HepG2 (cell line): Measurements from ENCODE around the gene MT1F. TPM values are rescaled to one million over a fixed set of nuclear protein-coding genes. Genes with fewer than 3 reads are reported as not detected.

Experiments used
- CCAR2 ChIP-seq: fragments of 200-400 bp; formaldehyde crosslinking; optimal IDR thresholded peaks from 2 replicates; pipeline ENCODE3; 2018; ENCODE audit warnings: low read depth, mild to moderate bottlenecking, low read length, moderate library complexity
- ESRRA ChIP-seq: sonication (generic); formaldehyde crosslinking; IDR thresholded peaks from 2 replicates; pipeline ENCODE4 v1.5.1; 2020; ENCODE audit warnings: mild to moderate bottlenecking, low read depth, missing genetic modification reagents
- GABPB1 ChIP-seq: IDR thresholded peaks from 2 replicates; pipeline ENCODE4 v1.6.1; 2016; ENCODE audit warnings: mild to moderate bottlenecking, missing genetic modification reagents, moderate library complexity, missing compliant biosample characterization
- HOXA3 ChIP-seq: sonication (generic); formaldehyde crosslinking; IDR thresholded peaks from 2 replicates; pipeline ENCODE4 v1.5.0; 2020; ENCODE audit warnings: missing genetic modification reagents
- HOXD1 ChIP-seq: sonication (generic); formaldehyde crosslinking; IDR thresholded peaks from 2 replicates; pipeline ENCODE4 v1.5.0; 2020; ENCODE audit warnings: missing genetic modification reagents
- ISL2 ChIP-seq: sonication (generic); formaldehyde crosslinking; IDR thresholded peaks from 2 replicates; pipeline ENCODE4 v1.5.0; 2020; ENCODE audit warnings: missing genetic modification reagents
- RARA ChIP-seq: IDR thresholded peaks from 2 replicates; pipeline ENCODE4 v1.6.1; 2016; ENCODE audit warnings: missing genetic modification reagents, missing compliant biosample characterization
- TARDBP ChIP-seq: sonication (generic); formaldehyde crosslinking; IDR thresholded peaks from 2 replicates; pipeline ENCODE4 v1.8.0; 2022; ENCODE audit warnings: mild to moderate bottlenecking, missing genetic modification reagents
- TOPORS ChIP-seq: sonication (generic); formaldehyde crosslinking; IDR thresholded peaks from 2 replicates; pipeline ENCODE4 v1.8.0; 2023; ENCODE audit warnings: mild to moderate bottlenecking, missing genetic modification reagents
- ZMYM2 ChIP-seq: sonication (generic); formaldehyde crosslinking; IDR thresholded peaks from 2 replicates; pipeline ENCODE4 v1.8.0; 2022; ENCODE audit warnings: mild to moderate bottlenecking, missing genetic modification reagents
- ZNF20 ChIP-seq: sonication (generic); formaldehyde crosslinking; IDR thresholded peaks from 2 replicates; pipeline ENCODE4 v1.4.0; 2020; ENCODE audit warnings: mild to moderate bottlenecking, moderate library complexity, missing genetic modification reagents
- ZNF331 ChIP-seq: sonication (generic); formaldehyde crosslinking; IDR thresholded peaks from 2 replicates; pipeline ENCODE4 v1.4.0; 2020; ENCODE audit warnings: missing genetic modification reagents
- ZNF335 ChIP-seq: sonication (generic); formaldehyde crosslinking; IDR thresholded peaks from 2 replicates; pipeline ENCODE4 v1.4.0; 2020; ENCODE audit warnings: missing genetic modification reagents
- ZNF446 ChIP-seq: sonication (generic); formaldehyde crosslinking; IDR thresholded peaks from 2 replicates; pipeline ENCODE4 v1.5.0; 2020; ENCODE audit warnings: mild to moderate bottlenecking, missing genetic modification reagents
- ZNF552 ChIP-seq: sonication (generic); formaldehyde crosslinking; IDR thresholded peaks from 2 replicates; pipeline ENCODE4 v1.9.0; 2022; ENCODE audit warnings: missing genetic modification reagents, mild to moderate bottlenecking, borderline replicate concordance
- ZNF788 ChIP-seq: sonication (generic); formaldehyde crosslinking; IDR thresholded peaks from 2 replicates; pipeline ENCODE4 v1.5.0; 2020; ENCODE audit warnings: mild to moderate bottlenecking, missing genetic modification reagents, borderline replicate concordance
- ZSCAN9 ChIP-seq: IDR thresholded peaks from 2 replicates; pipeline ENCODE4 v1.6.1; 2016; ENCODE audit warnings: borderline replicate concordance
- polyA plus RNA-seq, 8 experiments: library from polyadenylated mRNA; depleted of rRNA in 3 of 8; stranded (reverse) in 7 of 8; unstranded in 1 of 8; fragments of >200 nt; fragmentation: Illumina TruSeq in 4 of 8; extraction: Trizol in 4 of 8; gene quantifications; 2 replicates each; pipeline versions ENCODE4 v1.2.1 to v1.2.3, GENCODE V29; 2011 to 2016; ENCODE audit warnings: low read depth in 4 of 8, missing spikeins in 1 of 8, mixed read lengths in 1 of 8; ENCODE audit not compliant: insufficient read depth in 1 of 8
- total RNA-seq, 5 experiments: library from RNA; depleted of rRNA; stranded (reverse); fragments of >200 nt; fragmentation: Illumina TruSeq; extraction: Trizol; gene quantifications; 2 replicates each; pipeline ENCODE4 v1.2.3, GENCODE V29; 2016; ENCODE audit warnings: low read depth in 1 of 5
- TF ChIP-seq, protein P1 (sequence below): sonication (generic); formaldehyde crosslinking; IDR thresholded peaks from 2 replicates; pipeline ENCODE4 v1.5.0; 2020; ENCODE audit warnings: missing genetic modification reagents
- TF ChIP-seq, protein P2 (sequence below): sonication (generic); formaldehyde crosslinking; IDR thresholded peaks from 2 replicates; pipeline ENCODE4 v1.4.0; 2020; ENCODE audit warnings: missing genetic modification reagents, borderline replicate concordance
- TF ChIP-seq, protein P3 (sequence below): sonication (generic); formaldehyde crosslinking; IDR thresholded peaks from 2 replicates; pipeline ENCODE4 v1.8.0; 2022; ENCODE audit warnings: missing genetic modification reagents, low read depth, mild to moderate bottlenecking, borderline replicate concordance
- TF ChIP-seq, protein P4 (sequence below): sonication (generic); formaldehyde crosslinking; conservative IDR thresholded peaks from 2 replicates; pipeline ENCODE4 v1.4.0; 2020; ENCODE audit warnings: missing genetic modification reagents

The MT1F gene
- total and polyA plus RNA-seq, 2 of the 13 experiments (the other 11 are each of a cell fraction or from before 2014, with no cell fraction given) = 1.9 to 169 TPM

DNA sequence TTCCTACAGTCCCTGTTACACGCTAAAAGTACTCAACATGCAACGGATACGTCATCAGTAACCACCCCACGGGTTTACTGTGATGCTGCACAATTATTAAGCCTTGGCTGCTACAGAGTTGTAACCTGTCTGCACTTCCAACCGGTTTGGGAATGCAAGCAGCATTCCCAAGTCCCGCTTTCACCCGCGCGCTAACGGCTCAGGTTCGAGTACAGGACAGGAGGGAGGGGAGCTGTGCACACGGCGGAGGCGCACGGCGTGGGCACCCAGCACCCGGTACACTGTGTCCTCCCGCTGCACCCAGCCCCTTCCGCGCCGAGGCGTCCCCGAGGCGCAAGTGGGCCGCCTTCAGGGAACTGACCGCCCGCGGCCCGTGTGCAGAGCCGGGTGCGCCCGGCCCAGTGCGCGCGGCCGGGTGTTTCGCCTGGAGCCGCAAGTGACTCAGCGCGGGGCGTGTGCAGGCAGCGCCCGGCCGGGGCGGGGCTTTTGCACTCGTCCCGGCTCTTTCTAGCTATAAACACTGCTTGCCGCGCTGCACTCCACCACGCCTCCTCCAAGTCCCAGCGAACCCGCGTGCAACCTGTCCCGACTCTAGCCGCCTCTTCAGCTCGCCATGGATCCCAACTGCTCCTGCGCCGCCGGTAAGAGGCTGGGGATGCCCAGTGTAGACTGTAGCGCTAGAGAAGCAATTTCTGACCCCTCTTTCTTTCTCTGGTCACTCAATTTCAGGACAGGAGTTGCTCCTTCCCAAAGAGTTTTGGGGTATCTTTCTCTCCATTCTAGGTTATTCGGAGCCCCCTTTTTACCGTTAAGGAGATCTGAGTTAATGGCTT, 49.5 kb upstream of the MT1F start, which contains the start of gene MT2A (continued):
- TF ChIP-seq GABPB1 (CRISPR knock-in tag) (peak; percentile 85), ZNF552 (CRISPR knock-in tag) (0 out of 2 replicates have a peak, but pooled peaks have one; percentile 28), CCAR2 (no peak), ZNF331 (peak; percentile 51; the same call in 1 of the 2 replicates), ZNF788 (CRISPR knock-in tag) (peak; percentile 92), HOXA3 (CRISPR knock-in tag) (peak; percentile 89), ISL2 (CRISPR knock-in tag) (peak; percentile 77), TARDBP (CRISPR knock-in tag) (peak; percentile 38), ZSCAN9 (peak; percentile 24; the same call in 1 of the 2 replicates), ESRRA (CRISPR knock-in tag) (peak; percentile 62; the same call in 1 of the 2 replicates), ZMYM2 (0 out of 2 replicates have a peak, but pooled peaks have one; percentile 61), ZNF446 (CRISPR knock-in tag) (peak; percentile 87; the same call in 1 of the 2 replicates), ZNF335 (CRISPR knock-in tag) (no peak; the same call in 1 of the 2 replicates), TOPORS (CRISPR knock-in tag) (peak; percentile 32; the same call in 1 of the 2 replicates), ZNF20 (CRISPR knock-in tag) (peak; percentile 56; the same call in 1 of the 2 replicates), HOXD1 (CRISPR knock-in tag) (no peak), RARA (CRISPR knock-in tag) (peak; percentile 67)
- TF ChIP-seq, protein P1, sequence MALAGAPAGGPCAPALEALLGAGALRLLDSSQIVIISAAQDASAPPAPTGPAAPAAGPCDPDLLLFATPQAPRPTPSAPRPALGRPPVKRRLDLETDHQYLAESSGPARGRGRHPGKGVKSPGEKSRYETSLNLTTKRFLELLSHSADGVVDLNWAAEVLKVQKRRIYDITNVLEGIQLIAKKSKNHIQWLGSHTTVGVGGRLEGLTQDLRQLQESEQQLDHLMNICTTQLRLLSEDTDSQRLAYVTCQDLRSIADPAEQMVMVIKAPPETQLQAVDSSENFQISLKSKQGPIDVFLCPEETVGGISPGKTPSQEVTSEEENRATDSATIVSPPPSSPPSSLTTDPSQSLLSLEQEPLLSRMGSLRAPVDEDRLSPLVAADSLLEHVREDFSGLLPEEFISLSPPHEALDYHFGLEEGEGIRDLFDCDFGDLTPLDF (CRISPR knock-in tag) = peak; percentile 91
- TF ChIP-seq, protein P2, sequence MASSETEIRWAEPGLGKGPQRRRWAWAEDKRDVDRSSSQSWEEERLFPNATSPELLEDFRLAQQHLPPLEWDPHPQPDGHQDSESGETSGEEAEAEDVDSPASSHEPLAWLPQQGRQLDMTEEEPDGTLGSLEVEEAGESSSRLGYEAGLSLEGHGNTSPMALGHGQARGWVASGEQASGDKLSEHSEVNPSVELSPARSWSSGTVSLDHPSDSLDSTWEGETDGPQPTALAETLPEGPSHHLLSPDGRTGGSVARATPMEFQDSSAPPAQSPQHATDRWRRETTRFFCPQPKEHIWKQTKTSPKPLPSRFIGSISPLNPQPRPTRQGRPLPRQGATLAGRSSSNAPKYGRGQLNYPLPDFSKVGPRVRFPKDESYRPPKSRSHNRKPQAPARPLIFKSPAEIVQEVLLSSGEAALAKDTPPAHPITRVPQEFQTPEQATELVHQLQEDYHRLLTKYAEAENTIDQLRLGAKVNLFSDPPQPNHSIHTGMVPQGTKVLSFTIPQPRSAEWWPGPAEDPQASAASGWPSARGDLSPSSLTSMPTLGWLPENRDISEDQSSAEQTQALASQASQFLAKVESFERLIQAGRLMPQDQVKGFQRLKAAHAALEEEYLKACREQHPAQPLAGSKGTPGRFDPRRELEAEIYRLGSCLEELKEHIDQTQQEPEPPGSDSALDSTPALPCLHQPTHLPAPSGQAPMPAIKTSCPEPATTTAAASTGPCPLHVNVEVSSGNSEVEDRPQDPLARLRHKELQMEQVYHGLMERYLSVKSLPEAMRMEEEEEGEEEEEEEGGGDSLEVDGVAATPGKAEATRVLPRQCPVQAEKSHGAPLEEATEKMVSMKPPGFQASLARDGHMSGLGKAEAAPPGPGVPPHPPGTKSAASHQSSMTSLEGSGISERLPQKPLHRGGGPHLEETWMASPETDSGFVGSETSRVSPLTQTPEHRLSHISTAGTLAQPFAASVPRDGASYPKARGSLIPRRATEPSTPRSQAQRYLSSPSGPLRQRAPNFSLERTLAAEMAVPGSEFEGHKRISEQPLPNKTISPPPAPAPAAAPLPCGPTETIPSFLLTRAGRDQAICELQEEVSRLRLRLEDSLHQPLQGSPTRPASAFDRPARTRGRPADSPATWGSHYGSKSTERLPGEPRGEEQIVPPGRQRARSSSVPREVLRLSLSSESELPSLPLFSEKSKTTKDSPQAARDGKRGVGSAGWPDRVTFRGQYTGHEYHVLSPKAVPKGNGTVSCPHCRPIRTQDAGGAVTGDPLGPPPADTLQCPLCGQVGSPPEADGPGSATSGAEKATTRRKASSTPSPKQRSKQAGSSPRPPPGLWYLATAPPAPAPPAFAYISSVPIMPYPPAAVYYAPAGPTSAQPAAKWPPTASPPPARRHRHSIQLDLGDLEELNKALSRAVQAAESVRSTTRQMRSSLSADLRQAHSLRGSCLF (CRISPR knock-in tag) = no peak
- TF ChIP-seq, protein P3, sequence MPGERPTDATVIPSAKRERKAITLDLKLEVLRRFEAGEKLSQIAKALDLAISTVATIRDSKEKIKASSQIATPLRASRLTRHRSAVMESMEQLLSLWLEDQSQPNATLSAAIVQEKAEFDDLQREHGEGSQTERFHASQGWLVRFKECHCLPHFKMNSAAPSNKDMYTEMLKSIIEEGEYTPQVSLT (CRISPR knock-in tag) = peak; percentile 53; the same call in 1 of the 2 replicates
- TF ChIP-seq, protein P4, sequence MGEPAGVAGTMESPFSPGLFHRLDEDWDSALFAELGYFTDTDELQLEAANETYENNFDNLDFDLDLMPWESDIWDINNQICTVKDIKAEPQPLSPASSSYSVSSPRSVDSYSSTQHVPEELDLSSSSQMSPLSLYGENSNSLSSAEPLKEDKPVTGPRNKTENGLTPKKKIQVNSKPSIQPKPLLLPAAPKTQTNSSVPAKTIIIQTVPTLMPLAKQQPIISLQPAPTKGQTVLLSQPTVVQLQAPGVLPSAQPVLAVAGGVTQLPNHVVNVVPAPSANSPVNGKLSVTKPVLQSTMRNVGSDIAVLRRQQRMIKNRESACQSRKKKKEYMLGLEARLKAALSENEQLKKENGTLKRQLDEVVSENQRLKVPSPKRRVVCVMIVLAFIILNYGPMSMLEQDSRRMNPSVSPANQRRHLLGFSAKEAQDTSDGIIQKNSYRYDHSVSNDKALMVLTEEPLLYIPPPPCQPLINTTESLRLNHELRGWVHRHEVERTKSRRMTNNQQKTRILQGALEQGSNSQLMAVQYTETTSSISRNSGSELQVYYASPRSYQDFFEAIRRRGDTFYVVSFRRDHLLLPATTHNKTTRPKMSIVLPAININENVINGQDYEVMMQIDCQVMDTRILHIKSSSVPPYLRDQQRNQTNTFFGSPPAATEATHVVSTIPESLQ = no peak
